Loucy (cell line): ENCODE data around the gene GBA2.

Source experiments
- H2AFZ ChIP-seq: fragments of 200-600 bp; sonication (generic); 2 replicates; pipeline ENCODE4 v1.6.0; 2016; ENCODE audit warnings: antibody characterized with exemption, mild to moderate bottlenecking, low read length, moderate library complexity
- H3F3A ChIP-seq: fragments of 200-600 bp; 2 replicates; pipeline ENCODE4 v1.6.0; 2016; ENCODE audit warnings: antibody characterized with exemption, low read depth, mild to moderate bottlenecking
- H3K27me3 ChIP-seq: fragments of 200-600 bp; sonication (generic); 2 replicates; pipeline ENCODE4 v1.6.1; 2014; ENCODE audit warnings: low read length, mild to moderate bottlenecking; ENCODE audit not compliant: insufficient read depth, poor library complexity, severe bottlenecking
- H3K36me3 ChIP-seq: fragments of 200-600 bp; sonication (generic); 2 replicates; pipeline ENCODE4 v1.6.1; 2016; ENCODE audit warnings: low read length; ENCODE audit not compliant: insufficient read depth
- H3K4me1 ChIP-seq: fragments of 200-600 bp; sonication (generic); 2 replicates; pipeline ENCODE4 v1.5.1; 2014; ENCODE audit warnings: low read length, mild to moderate bottlenecking; ENCODE audit not compliant: insufficient read depth, poor library complexity, severe bottlenecking
- H3K4me2 ChIP-seq: fragments of 200-600 bp; sonication (generic); 2 replicates; pipeline ENCODE4 v1.6.0; 2014; ENCODE audit warnings: antibody characterized with exemption, low read length, low read depth, mild to moderate bottlenecking; ENCODE audit not compliant: poor library complexity, severe bottlenecking
- H3K4me3 ChIP-seq: fragments of 200-600 bp; sonication (generic); 2 replicates; pipeline ENCODE4 v1.5.1; 2014; ENCODE audit warnings: low read length, mild to moderate bottlenecking, mixed read lengths; ENCODE audit not compliant: poor library complexity, severe bottlenecking
- H3K79me2 ChIP-seq: fragments of 200-600 bp; sonication (generic); 2 replicates; pipeline ENCODE4 v1.6.1; 2014; ENCODE audit warnings: low read length; ENCODE audit not compliant: insufficient read depth
- H3K9ac ChIP-seq: fragments of 200-600 bp; sonication (generic); 2 replicates; pipeline ENCODE4 v1.6.0; 2014; ENCODE audit warnings: mild to moderate bottlenecking, low read depth, low read length, moderate library complexity; ENCODE audit not compliant: poor library complexity, severe bottlenecking
- H3K9me2 ChIP-seq: fragments of 200-600 bp; sonication (generic); replicated peaks from 2 replicates; pipeline ENCODE4 v1.6.1; 2016; ENCODE audit warnings: low read depth, low read length, mixed read lengths
- H3K9me3 ChIP-seq: fragments of 200-600 bp; sonication (generic); 2 replicates; pipeline ENCODE4 v1.6.1; 2014; ENCODE audit warnings: mild to moderate bottlenecking, antibody characterized with exemption, low read length, low read depth; ENCODE audit not compliant: insufficient read depth
- H4K20me1 ChIP-seq: fragments of 200-600 bp; sonication (generic); 2 replicates; pipeline ENCODE4 v1.6.0; 2014; ENCODE audit warnings: antibody characterized with exemption, low read length, mild to moderate bottlenecking; ENCODE audit not compliant: insufficient read depth, poor library complexity, severe bottlenecking
- EZH2phosphoT487 ChIP-seq: fragments of 200-600 bp; IDR thresholded peaks from 2 replicates; pipeline ENCODE4 v1.6.1; 2018; ENCODE audit warnings: antibody characterized with exemption, mild to moderate bottlenecking, moderate library complexity, borderline replicate concordance
- TF ChIP-seq, protein P1 (sequence below): fragments of 200-600 bp; sonication (generic); conservative IDR thresholded peaks from 2 replicates; pipeline ENCODE4 v1.5.1; 2014; ENCODE audit warnings: mild to moderate bottlenecking, antibody characterized with exemption, low read length

Gene GBA2

DNA sequence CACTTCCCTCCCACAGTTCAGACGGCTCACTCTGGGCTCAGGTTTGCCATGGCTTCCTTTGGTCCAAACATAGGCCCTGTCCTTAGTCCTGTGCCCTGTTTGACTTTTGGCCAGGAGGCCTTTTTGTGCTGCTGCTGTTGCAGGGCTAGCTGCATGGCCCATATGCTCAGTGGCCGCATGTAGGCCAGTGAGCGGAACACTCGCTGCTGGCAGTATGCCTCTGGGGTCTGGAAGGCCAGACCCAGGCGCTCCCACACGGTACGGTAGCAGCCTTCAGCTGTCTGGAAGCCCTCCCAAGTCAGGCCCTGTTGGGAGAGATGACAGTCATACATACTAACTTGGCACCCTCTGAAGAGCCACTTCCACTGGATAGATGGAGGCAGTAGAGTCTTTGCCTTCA is 11.9 kb downstream of the GBA2 start:
- H3K4me3 ChIP-seq: no peak overlapping the region
- peaks cover 17% of the 10 kb centered on the region for H3K79me2 ChIP-seq
- H3K36me3 ChIP-seq: peaks cover 53% of the 10 kb centered on the region; the same call in 1 of the 2 replicates
- H3K9ac ChIP-seq: no peak overlapping the region
- TF ChIP-seq, protein P1, sequence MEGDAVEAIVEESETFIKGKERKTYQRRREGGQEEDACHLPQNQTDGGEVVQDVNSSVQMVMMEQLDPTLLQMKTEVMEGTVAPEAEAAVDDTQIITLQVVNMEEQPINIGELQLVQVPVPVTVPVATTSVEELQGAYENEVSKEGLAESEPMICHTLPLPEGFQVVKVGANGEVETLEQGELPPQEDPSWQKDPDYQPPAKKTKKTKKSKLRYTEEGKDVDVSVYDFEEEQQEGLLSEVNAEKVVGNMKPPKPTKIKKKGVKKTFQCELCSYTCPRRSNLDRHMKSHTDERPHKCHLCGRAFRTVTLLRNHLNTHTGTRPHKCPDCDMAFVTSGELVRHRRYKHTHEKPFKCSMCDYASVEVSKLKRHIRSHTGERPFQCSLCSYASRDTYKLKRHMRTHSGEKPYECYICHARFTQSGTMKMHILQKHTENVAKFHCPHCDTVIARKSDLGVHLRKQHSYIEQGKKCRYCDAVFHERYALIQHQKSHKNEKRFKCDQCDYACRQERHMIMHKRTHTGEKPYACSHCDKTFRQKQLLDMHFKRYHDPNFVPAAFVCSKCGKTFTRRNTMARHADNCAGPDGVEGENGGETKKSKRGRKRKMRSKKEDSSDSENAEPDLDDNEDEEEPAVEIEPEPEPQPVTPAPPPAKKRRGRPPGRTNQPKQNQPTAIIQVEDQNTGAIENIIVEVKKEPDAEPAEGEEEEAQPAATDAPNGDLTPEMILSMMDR: no peak
- no peak for TF ChIP-seq EZH2phosphoT487
- no peak overlapping the region for H2AFZ ChIP-seq
- H4K20me1 ChIP-seq: peaks cover 16% of the 10 kb centered on the region
- peaks cover 4% of the 10 kb centered on the region; the same call in 1 of the 2 replicates for H3F3A ChIP-seq
- H3K27me3 ChIP-seq: no peaks in the 10 kb centered on the region
- H3K9me2 ChIP-seq: no peaks in the 10 kb centered on the region
- H3K9me3 ChIP-seq: no peaks in the 10 kb centered on the region
- H3K4me1 ChIP-seq: peaks cover 18% of the 10 kb centered on the region
- H3K4me2 ChIP-seq: no peak overlapping the region

DNA sequence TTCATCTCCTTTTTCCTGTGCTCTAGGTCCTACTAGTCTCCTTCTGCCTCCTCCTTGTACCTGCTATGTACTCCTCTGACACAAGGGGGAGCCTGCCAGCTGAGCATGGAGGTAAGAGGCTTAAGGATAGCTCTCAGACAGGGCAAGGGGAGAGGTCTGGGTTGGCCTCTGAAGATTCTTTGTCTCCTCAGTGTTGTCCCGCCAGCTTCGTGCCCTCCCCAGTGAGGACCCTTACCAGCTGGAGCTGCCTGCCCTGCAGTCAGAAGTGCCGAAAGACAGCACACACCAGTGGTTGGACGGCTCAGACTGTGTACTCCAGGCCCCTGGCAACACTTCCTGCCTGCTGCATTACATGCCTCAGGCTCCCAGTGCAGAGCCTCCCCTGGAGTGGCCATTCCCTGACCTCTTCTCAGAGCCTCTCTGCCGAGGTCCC is 12.8 kb downstream of the GBA2 start:
- peaks cover 53% of the 10 kb centered on the region; the same call in 1 of the 2 replicates for H3K36me3 ChIP-seq
- no peaks in the 10 kb centered on the region for H3K9me3 ChIP-seq
- no peak overlapping the region for H2AFZ ChIP-seq
- H3K9me2 ChIP-seq: no peaks in the 10 kb centered on the region
- peaks cover 24% of the 10 kb centered on the region for H3K79me2 ChIP-seq
- H3K27me3 ChIP-seq: no peaks in the 10 kb centered on the region
- H3K4me3 ChIP-seq: no peak overlapping the region
- TF ChIP-seq EZH2phosphoT487: no peak
- TF ChIP-seq, protein P1: peak; percentile 83
- H3K4me2 ChIP-seq: no peak overlapping the region
- H4K20me1 ChIP-seq: peaks cover 16% of the 10 kb centered on the region
- peaks cover 11% of the 10 kb centered on the region for H3K4me1 ChIP-seq
- H3F3A ChIP-seq: peaks cover 4% of the 10 kb centered on the region; the same call in 1 of the 2 replicates
- H3K9ac ChIP-seq: no peak overlapping the region

DNA sequence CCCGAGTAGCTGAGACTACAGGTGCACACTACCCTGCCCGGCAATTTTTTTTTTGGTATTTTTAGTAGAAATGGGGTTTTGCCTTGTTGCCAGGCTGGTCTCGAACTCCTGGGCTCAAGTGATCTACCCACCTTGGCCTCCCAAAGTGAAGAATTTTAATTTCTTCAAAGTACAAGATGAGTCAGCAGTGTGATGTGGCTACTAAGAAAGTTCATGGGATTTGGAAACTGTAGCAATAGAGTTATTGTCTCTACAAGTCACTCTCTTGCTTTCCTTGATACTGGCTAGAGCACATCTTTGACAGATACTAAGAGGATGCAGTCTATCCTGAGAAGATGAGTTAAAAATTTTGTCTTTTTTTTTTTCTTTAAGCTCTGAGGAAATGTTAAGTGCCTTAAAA is 14.9 kb downstream of the GBA2 start:
- Histone ChIP-seq H3K36me3 (peaks cover 40% of the 10 kb centered on the region; the same call in 1 of the 2 replicates), H3K4me2 (peak overlapping the region; percentile 89)

More for the DNA sequence above, 14.9 kb downstream of the GBA2 start:
- H4K20me1 ChIP-seq: peaks cover 28% of the 10 kb centered on the region
- TF ChIP-seq, protein P1: no peak
- TF ChIP-seq EZH2phosphoT487: no peak
- no peaks in the 10 kb centered on the region for H3K9me3 ChIP-seq
- H3F3A ChIP-seq: peaks cover 6% of the 10 kb centered on the region; the same call in 1 of the 2 replicates
- H3K79me2 ChIP-seq: peaks cover 46% of the 10 kb centered on the region
- no peak overlapping the region for H3K4me3 ChIP-seq
- no peaks in the 10 kb centered on the region for H3K27me3 ChIP-seq
- no peak overlapping the region for H3K9ac ChIP-seq
- no peak overlapping the region for H2AFZ ChIP-seq
- peaks cover 31% of the 10 kb centered on the region for H3K4me1 ChIP-seq
- no peaks in the 10 kb centered on the region for H3K9me2 ChIP-seq
